Effector memory CD8-positive, alpha-beta T cell (primary cell): Measurements from ENCODE around the gene FUT7.
"Not testable (repeated sequence)": the region's sequence is repeated elsewhere in the genome, so short reads cannot be mapped to it uniquely, and the experiment has no call there.

Experiments used
- ATAC-seq: fragments of 150-1000 bp; cut with Tn5 transposase; replicated peaks from 2 replicates; pipeline ENCODE4 v1.10.0; 2021; ENCODE audit warnings: mild to moderate bottlenecking, moderate library complexity
- DNase-seq, 3 experiments: peaks; one replicate each; pipeline ENCODE4 v3.0.0; 2021
- H3K27ac Mint-ChIP-seq, 2 donors: one replicate each; pipeline ENCODE4 v1.8.0; 2022; ENCODE audit warnings: mild to moderate bottlenecking in 2 of 2, mixed read lengths in 2 of 2, moderate library complexity in 2 of 2
- H3K27me3 Mint-ChIP-seq, 2 donors: one replicate each; pipeline ENCODE4 v1.8.0; 2022; ENCODE audit warnings: mixed read lengths in 2 of 2
- H3K36me3 Mint-ChIP-seq: one replicate; pipeline ENCODE4 v1.8.0; 2022; ENCODE audit warnings: mild to moderate bottlenecking, moderate library complexity, mixed read lengths; ENCODE audit not compliant: insufficient read depth
- H3K4me1 Mint-ChIP-seq, 2 donors: one replicate each; pipeline ENCODE4 v1.8.0; 2022; ENCODE audit warnings: low read depth in 2 of 2, mixed read lengths in 2 of 2
- H3K4me3 Mint-ChIP-seq, 2 donors: one replicate each; pipeline ENCODE4 v1.8.0; 2022; ENCODE audit warnings: mild to moderate bottlenecking in 2 of 2, mixed read lengths in 2 of 2, moderate library complexity in 2 of 2
- H3K9me3 Mint-ChIP-seq, 2 donors: one replicate each; pipeline ENCODE4 v1.8.0; 2022; ENCODE audit warnings: mixed read lengths in 2 of 2

FUT7 gene

GRCh38 chr9:137009938-137010732 lies 21.8 kb downstream of the FUT7 start:
- ATAC-seq (no peak), DNase-seq (no peak)
- Mint-ChIP-seq H3K4me3 (no peak overlapping the region), H3K9me3 (no peaks in the 10 kb centered on the region), H3K27ac (no peak overlapping the region), H3K27me3 (no peaks in the 10 kb centered on the region), H3K36me3 (peaks cover 17% of the 10 kb centered on the region), H3K4me1 (peaks cover 6 to 7% of the 10 kb centered on the region in 2 donors)

DNA sequence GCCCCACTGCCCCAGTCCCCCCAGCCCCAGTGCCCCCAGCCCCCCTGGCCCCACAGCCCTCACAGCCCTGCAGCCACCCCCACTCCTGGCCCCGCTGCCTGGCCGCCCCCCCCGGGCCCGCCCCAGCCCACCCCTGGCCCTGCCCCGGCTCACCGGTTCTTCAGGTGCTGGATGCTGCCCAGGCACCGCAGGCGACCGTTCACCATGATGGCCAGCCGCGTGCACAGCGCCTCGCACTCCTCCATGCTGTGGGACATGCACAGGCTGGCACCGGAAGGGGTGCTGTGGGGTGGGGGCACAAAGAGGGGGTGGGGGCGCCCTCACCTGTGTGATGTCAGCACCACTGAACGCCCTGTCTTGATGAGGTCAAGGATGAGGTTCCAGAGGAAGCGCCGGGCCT lies 22.7 kb downstream of the FUT7 start:
- Mint-ChIP-seq H3K27me3 (no peaks in the 10 kb centered on the region), H3K4me3 (no peak overlapping the region), H3K4me1 (peaks cover 11 to 12% of the 10 kb centered on the region in 2 donors), H3K36me3 (peaks cover 22% of the 10 kb centered on the region), H3K9me3 (no peaks in the 10 kb centered on the region), H3K27ac (no peak overlapping the region)
- DNase-seq: no peak
- ATAC-seq: no peak

DNA sequence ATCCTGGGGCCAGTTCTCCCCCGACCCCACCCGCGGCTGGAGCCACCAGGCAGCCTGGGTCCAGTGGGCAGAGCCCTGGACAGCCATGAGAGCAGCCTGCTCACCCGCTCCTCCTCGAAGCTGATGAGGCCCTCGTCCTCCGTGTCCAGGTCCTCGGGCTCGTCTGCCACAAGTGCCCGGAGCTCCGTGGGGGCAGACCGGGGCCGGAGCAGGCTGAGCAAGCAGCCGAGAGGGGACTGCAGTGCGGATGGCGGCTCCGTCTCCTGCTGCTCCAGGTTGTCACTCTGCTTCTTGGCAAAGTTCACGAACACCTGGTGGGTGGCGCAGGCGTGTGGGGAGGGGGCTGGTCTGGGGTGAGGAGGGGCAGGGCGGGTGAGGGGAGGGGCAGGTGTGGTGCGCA lies 23.6 kb downstream of the FUT7 start:
- DNase-seq (no peak), ATAC-seq (no peak)
- Mint-ChIP-seq H3K27ac (no peak overlapping the region), H3K36me3 (peaks cover 22% of the 10 kb centered on the region), H3K4me3 (no peak overlapping the region), H3K27me3 (no peaks in the 10 kb centered on the region), H3K9me3 (no peaks in the 10 kb centered on the region), H3K4me1 (peaks cover 11 to 12% of the 10 kb centered on the region in 2 donors)

DNA sequence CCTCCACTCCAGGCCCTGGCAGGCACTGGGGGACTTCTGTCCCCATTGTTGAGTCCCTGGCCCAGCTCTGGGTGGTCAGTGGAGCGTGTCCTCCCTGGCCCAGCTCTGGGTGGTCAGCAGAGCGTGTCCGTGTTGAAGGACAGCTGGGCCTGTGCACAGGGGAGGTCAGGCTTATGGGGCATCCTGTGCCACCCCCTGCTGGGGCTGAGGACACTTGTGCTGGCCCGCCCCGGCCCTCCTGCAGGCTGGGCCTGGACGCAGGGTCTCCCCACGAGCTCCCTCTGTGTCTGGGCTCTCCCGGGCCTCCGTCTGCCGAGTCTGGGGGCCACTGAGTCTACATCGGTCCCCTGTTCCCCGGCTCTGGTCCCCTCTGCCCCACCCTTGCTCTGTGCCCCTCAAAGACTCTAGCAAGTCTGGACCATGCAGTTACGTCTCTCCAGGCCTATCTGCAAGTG lies 24.0 kb downstream of the FUT7 start:
- no peaks in the 10 kb centered on the region for H3K9me3 Mint-ChIP-seq
- no peaks in the 10 kb centered on the region for H3K27me3 Mint-ChIP-seq
- DNase-seq (no peak), ATAC-seq (no peak)
- no peak overlapping the region for H3K4me3 Mint-ChIP-seq
- peak overlapping the region in 1 of 2 donors; percentile 67 for H3K27ac Mint-ChIP-seq
- H3K36me3 Mint-ChIP-seq: peaks cover 22% of the 10 kb centered on the region
- peaks cover 11 to 12% of the 10 kb centered on the region in 2 donors for H3K4me1 Mint-ChIP-seq

- Mint-ChIP-seq H3K9me3 (no peaks in the 10 kb centered on the region), H3K4me1 (peaks cover 11 to 12% of the 10 kb centered on the region in 2 donors), H3K27ac (peak overlapping the region in 1 of 2 donors; percentile 67), H3K4me3 (no peak overlapping the region), H3K36me3 (peaks cover 22% of the 10 kb centered on the region), H3K27me3 (no peaks in the 10 kb centered on the region)
- DNase-seq: no peak
- ATAC-seq: no peak
Measured at GRCh38 chr9:137007108-137007815, 24.6 kb downstream of the FUT7 start.

DNA sequence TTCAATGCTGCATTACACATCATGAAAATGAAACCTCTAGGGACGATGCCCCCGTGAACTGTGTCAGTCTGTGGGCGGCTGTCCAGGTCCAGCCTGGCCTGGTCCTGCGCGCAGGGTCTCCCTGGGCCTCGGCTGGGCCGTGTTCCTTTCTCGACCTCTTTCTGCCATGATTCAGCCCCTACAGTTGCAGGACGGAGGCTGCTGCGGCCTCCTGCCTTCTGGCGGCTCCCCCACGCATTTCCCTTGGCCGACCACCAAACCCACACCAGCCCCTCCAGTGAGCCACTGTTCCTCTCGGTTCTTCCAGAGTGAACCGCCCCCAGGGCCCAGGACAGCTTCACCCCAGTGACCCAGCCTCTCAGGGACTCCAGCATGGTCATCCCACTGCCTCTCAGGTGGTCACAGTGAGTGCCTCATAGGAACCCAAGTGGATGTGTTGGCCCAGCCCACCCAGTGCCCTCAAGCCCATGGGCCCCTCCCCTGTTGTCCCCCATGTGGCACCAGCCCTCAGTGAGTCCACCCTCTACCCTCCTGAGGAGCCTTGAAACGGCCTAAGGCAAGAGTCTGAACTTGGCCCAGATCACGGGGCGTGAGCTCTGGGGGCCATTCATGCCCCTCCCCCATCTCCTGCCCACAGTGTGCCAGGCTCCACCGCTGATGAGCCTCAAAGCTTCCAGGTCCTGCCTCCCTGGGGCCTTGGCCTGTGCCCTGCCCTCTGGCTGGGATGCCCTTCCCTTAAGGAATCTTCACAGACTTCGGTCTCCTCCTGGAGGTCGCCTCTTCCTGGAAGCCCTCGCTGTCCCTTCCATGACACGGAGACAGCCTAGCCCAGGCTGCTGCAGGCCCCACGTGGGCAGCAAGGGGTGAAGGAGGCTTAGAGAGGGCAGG lies 25.5 kb downstream of the FUT7 start:
- DNase-seq: no peak
- no peaks in the 10 kb centered on the region for H3K9me3 Mint-ChIP-seq
- H3K36me3 Mint-ChIP-seq: peaks cover 18% of the 10 kb centered on the region
- H3K27me3 Mint-ChIP-seq: no peaks in the 10 kb centered on the region
- peak; percentile 17 for ATAC-seq
- H3K4me1 Mint-ChIP-seq: peaks cover 11 to 12% of the 10 kb centered on the region in 2 donors
- H3K27ac Mint-ChIP-seq: peak overlapping the region in 1 of 2 donors; percentile 74
- peak overlapping the region; percentile 33 to 51 for H3K4me3 Mint-ChIP-seq

DNA sequence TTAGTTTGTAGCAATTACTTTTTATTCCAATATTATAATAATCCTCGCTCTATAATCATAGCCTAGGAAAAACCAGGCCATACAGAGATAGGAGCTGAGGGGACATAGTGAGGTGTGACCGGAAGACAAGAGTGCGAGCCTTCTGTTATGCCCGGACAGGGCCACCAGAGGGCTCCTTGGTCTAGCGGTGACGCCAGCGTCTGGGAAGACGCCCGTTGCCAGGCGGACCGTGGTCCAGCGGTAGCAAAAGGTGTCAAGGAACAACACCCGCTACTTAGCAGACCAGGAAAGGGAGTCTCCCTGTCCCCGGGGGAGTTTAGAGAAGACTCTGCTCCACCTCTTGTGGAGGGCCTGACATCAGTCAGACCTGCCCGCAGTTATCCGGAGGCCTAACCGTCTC lies 27.6 kb downstream of the FUT7 start:
- peak overlapping the region in 1 of 2 donors; percentile 21 for H3K27ac Mint-ChIP-seq
- not testable (repeated sequence) for ATAC-seq, H3K4me3 Mint-ChIP-seq, DNase-seq, H3K27me3 Mint-ChIP-seq, H3K9me3 Mint-ChIP-seq
- H3K4me1 Mint-ChIP-seq: peaks cover 21% of the 10 kb centered on the region in 2 donors
- H3K36me3 Mint-ChIP-seq: peaks cover 18% of the 10 kb centered on the region

GRCh38 chr9:137002646-137003041 lies 29.2 kb downstream of the FUT7 start:
- peaks cover 34 to 35% of the 10 kb centered on the region in 2 donors for H3K4me1 Mint-ChIP-seq
- H3K27ac Mint-ChIP-seq: no peak overlapping the region
- no peak for DNase-seq
- peak overlapping the region in 1 of 2 donors; percentile 46 for H3K4me3 Mint-ChIP-seq
- ATAC-seq: no peak
- peaks cover 26% of the 10 kb centered on the region for H3K36me3 Mint-ChIP-seq
- no peaks in the 10 kb centered on the region for H3K27me3 Mint-ChIP-seq
- H3K9me3 Mint-ChIP-seq: no peaks in the 10 kb centered on the region

DNA sequence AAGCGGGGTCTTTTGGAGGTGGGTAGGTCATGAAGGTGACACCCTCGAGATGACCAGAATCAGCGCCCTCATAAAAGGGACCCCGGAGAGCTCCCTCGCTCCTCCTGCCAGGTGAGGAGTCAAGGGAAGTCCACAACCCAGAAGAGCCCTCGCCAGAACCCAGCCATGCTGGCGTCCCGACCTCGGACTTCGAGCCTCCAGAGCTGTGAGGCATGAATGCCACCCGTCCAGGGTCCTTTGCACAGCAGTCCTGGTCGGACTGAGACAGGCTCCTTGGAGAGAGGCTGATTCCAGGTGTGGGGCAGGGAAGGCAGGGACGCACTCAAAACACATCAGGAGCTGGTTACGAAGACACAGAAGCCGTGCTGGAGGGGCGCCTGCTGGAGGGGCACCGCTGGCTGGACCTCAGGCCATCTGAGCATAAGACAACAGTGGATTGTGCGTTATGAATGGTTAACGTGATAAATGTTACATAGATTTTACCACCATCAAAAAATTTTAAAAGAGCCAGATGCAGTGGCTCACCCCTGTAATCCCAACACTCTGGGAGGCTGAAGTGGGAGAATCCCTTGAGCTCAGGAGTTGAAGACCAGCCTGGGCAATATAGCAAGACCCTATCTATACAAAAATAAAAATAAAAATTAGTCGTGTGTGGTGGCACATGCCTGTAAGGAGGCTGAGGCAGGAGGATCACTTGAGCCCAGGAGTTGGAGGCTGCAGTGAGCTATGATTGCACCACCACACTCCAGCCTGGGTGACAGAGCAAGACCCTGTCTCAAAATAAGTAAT lies 29.8 kb downstream of the FUT7 start:
- H3K4me1 Mint-ChIP-seq: peaks cover 39% of the 10 kb centered on the region in 2 donors
- ATAC-seq: no peak

DNA sequence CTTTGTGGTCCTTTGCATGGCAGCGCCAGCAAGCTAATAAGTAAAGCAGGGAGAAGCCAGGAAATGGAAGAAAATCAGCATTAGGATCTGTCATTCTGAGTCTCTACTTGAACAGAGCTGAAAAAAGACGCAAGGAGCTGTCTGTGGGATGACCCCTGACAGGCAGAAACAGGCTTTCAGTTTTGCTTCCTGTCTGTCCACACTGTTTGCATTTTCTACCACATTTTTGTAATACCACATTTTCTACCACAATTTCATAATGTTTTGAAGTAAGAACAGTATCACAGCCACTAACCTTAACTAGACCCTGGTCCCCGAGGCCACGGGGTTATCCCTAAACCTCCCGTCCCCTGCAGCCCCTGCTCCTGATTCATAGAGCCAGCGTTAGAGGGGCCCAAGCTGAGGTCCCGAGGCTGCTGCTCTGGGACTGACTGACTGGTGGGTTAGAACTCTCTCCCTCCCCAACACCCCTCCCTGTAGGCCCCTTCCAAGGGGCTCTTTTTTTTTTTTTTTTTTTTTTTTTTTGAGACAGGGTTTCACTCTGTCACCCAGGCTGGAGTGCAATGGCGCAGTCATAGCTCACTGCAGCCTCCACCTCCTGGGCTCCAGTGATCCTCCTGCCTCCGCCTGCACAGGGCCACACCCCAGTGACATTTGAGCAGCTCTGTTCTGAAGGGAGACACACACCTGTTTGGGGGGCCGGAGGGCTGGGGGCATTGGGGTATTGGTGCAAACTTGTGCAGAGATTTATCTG lies 31.5 kb downstream of the FUT7 start:
- H3K4me3 Mint-ChIP-seq: peak overlapping the region; percentile 71

More for the DNA sequence above, 29.8 kb downstream of the FUT7 start:
- no peak for DNase-seq
- Mint-ChIP-seq H3K9me3 (no peaks in the 10 kb centered on the region), H3K4me3 (peak overlapping the region in 1 of 2 donors; percentile 46), H3K27me3 (no peaks in the 10 kb centered on the region), H3K27ac (no peak overlapping the region), H3K36me3 (peaks cover 26% of the 10 kb centered on the region)

GRCh38 chr9:136997830-136998234 lies 34.1 kb downstream of the FUT7 start:
- ATAC-seq (peak; percentile 39), DNase-seq (peak; percentile 53 to 59 (median 59))
- H3K4me1 Mint-ChIP-seq: peaks cover 44 to 48% of the 10 kb centered on the region in 2 donors
- H3K4me3 Mint-ChIP-seq: peak overlapping the region; percentile 94 to 95
- H3K36me3 Mint-ChIP-seq: peaks cover 45% of the 10 kb centered on the region
- no peaks in the 10 kb centered on the region for H3K9me3 Mint-ChIP-seq
- no peaks in the 10 kb centered on the region for H3K27me3 Mint-ChIP-seq
- peak overlapping the region; percentile 98 to 99 for H3K27ac Mint-ChIP-seq

More for the DNA sequence above, 31.5 kb downstream of the FUT7 start:
- Mint-ChIP-seq H3K4me1 (peaks cover 39 to 43% of the 10 kb centered on the region in 2 donors), H3K9me3 (no peaks in the 10 kb centered on the region), H3K36me3 (peaks cover 35% of the 10 kb centered on the region), H3K27me3 (no peaks in the 10 kb centered on the region), H3K27ac (peak overlapping the region; percentile 98 to 99)
- ATAC-seq (peak; percentile 48), DNase-seq (peak; percentile 37 to 49 (median 38))

- Mint-ChIP-seq H3K4me3 (peak overlapping the region; percentile 94 to 95), H3K27ac (peak overlapping the region; percentile 98 to 99), H3K36me3 (peaks cover 50% of the 10 kb centered on the region), H3K27me3 (no peaks in the 10 kb centered on the region), H3K9me3 (no peaks in the 10 kb centered on the region), H3K4me1 (peaks cover 47 to 48% of the 10 kb centered on the region in 2 donors)
- ATAC-seq: peak; percentile 9
- peak in 1 of 3 experiments; percentile 29 for DNase-seq
Measured at GRCh38 chr9:136997371-136997770, 34.5 kb downstream of the FUT7 start.
